Keratinocyte (primary cell): Measurements from ENCODE around the gene PPP1R3F.

ENCODE experiments used
- CTCF ChIP-seq, 3 experiments: IDR thresholded peaks in 1 of 3; conservative IDR thresholded peaks in 1 of 3; optimal IDR thresholded peaks in 1 of 3; 2 replicates in 2 of 3; 3 replicates in 1 of 3; pipeline versions ENCODE3 to v1.5.1; 2011; ENCODE audit warnings: low read length in 3 of 3, mild to moderate bottlenecking in 3 of 3, moderate library complexity in 2 of 3, control low read depth in 1 of 3, inconsistent platforms in 1 of 3; ENCODE audit not compliant: insufficient read depth in 2 of 3; ENCODE audit errors: extremely low read depth in 1 of 3
- EZH2 ChIP-seq: IDR thresholded peaks from one replicate; pipeline ENCODE4 v1.6.1; 2012; ENCODE audit warnings: inconsistent platforms, mild to moderate bottlenecking, low read length, moderate library complexity

DNA sequence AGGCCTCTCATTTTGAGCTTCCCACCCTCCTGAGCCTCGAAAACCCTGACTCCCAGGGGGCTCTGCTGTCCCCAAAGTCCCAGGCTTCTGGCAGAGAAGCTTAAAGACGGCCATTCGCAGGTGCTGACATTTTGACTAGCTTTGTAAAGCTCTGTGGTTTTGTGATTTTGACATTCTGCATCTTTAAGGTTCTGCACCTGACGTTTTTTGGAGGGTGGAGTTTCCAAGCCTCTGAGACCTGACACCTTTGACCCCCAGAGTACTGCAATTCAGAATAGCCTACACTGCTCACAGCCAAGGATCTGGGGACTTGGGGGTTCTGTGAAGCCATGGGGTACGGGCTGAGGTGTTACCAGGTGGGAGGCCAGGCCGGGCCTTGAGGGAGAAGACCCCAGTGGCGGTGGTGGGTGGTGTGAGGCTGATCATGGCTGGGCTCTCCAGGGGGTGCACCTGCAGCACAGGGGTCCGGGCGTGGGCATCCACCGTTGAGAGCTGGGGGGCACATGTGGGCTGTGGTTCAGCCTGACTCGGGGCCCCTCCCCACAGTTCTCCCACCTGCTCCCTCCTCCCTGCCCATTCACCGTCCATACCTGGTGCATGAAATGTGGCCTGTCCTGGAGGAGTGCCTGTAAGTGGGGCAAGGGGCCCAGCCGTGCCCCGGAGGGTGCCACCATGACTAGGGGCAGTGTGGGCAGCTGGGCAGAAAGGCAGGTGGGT is 12.4 kb upstream of the PPP1R3F start:
- TF ChIP-seq EZH2: no peak
- no peak for TF ChIP-seq CTCF (optimal IDR thresholded peaks at IDR 0.05 in 1 of 3, IDR thresholded peaks at IDR 0.05 in 1 of 3, conservative IDR thresholded peaks at IDR 0.05 in 1 of 3; ENCODE audit: extremely low read depth in 1 of 3, insufficient read depth in 2 of 3, low read length in 3 of 3)
